Measurements from ENCODE around the gene CCR4. TPM values are rescaled to one million over a fixed set of nuclear protein-coding genes. Genes with fewer than 3 reads are reported as not detected.
"Not testable (repeated sequence)": the region's sequence is repeated elsewhere in the genome, so short reads cannot be mapped to it uniquely, and the experiment has no call there.

Gene CCR4
- total RNA-seq, 2 donors from 2014 or later, result 0.33 to 0.35 TPM

GRCh38 chr3:32937331-32937730, 14.1 kb upstream of the CCR4 start:
- no peak for DNase-seq (ENCODE audit: low spot score)
- H3K27me3 ChIP-seq, result no peaks in the 10 kb centered on the region

GRCh38 chr3:32939531-32940284, 11.7 kb upstream of the CCR4 start:
- H3K36me3 ChIP-seq; H3K4me3 ChIP-seq; H3K27me3 ChIP-seq; H3K9me3 ChIP-seq; H3K4me1 ChIP-seq; DNase-seq (ENCODE audit: low spot score); H3K27ac ChIP-seq: not testable (repeated sequence)

More at GRCh38 chr3:32937331-32937730, 14.1 kb upstream of the CCR4 start:
- Histone ChIP-seq H3K36me3 (no peaks in the 10 kb centered on the region), H3K4me1 (no peaks in the 10 kb centered on the region), H3K9me3 (no peaks in the 10 kb centered on the region), H3K4me3 (no peak overlapping the region), H3K27ac (no peak overlapping the region)
- no peak for TF ChIP-seq CTCF (IDR thresholded peaks at IDR 0.05)

GRCh38 chr3:32940726-32941125, 10.7 kb upstream of the CCR4 start:
- H3K27ac ChIP-seq, result no peak overlapping the region
- TF ChIP-seq CTCF (IDR thresholded peaks at IDR 0.05), result no peak
- no peaks in the 10 kb centered on the region for H3K4me1 ChIP-seq
- H3K4me3 ChIP-seq, result no peak overlapping the region
- no peaks in the 10 kb centered on the region for H3K36me3 ChIP-seq
- no peak for DNase-seq (ENCODE audit: low spot score)
- H3K9me3 ChIP-seq, result no peaks in the 10 kb centered on the region
- no peaks in the 10 kb centered on the region for H3K27me3 ChIP-seq

GRCh38 chr3:32945136-32945535, 6.3 kb upstream of the CCR4 start:
- DNase-seq (ENCODE audit: low spot score), result no peak
- no peaks in the 10 kb centered on the region for H3K36me3 ChIP-seq
- no peak overlapping the region for H3K27ac ChIP-seq
- H3K4me3 ChIP-seq, result no peak overlapping the region
- no peaks in the 10 kb centered on the region for H3K9me3 ChIP-seq
- no peaks in the 10 kb centered on the region for H3K27me3 ChIP-seq
- no peak for TF ChIP-seq CTCF (IDR thresholded peaks at IDR 0.05)
- H3K4me1 ChIP-seq, result no peaks in the 10 kb centered on the region

- H3K36me3 ChIP-seq; H3K4me3 ChIP-seq; H3K27ac ChIP-seq; H3K27me3 ChIP-seq; H3K4me1 ChIP-seq; H3K9me3 ChIP-seq; DNase-seq (ENCODE audit: low spot score): not testable (repeated sequence)
Measured at GRCh38 chr3:32945598-32945997, 5.8 kb upstream of the CCR4 start.

- no peaks in the 10 kb centered on the region for H3K4me1 ChIP-seq
- H3K27me3 ChIP-seq, result no peaks in the 10 kb centered on the region
- H3K27ac ChIP-seq, result no peak overlapping the region
- no peak for DNase-seq (ENCODE audit: low spot score)
- no peaks in the 10 kb centered on the region for H3K36me3 ChIP-seq
- no peaks in the 10 kb centered on the region for H3K9me3 ChIP-seq
- no peak overlapping the region for H3K4me3 ChIP-seq
- no peak for TF ChIP-seq CTCF (IDR thresholded peaks at IDR 0.05)
Measured at GRCh38 chr3:32946973-32947788, 4.3 kb upstream of the CCR4 start.

Data from right atrium auricular region (tissue), 2 donors.